ENCODE measurements around the gene SPRED1.

The SPRED1 gene

GRCh38 chr15:38238311-38238710, 14.3 kb upstream of the SPRED1 start:
- Histone ChIP-seq H3K36me3 (ENCODE audit: control insufficient read depth, low read depth, low read length) (no peaks in the 10 kb centered on the region), H3K4me3 (ENCODE audit: low read length) (no peak overlapping the region), H3K27ac (ENCODE audit: low read length) (no peak overlapping the region), H3K4me1 (ENCODE audit: control insufficient read depth, low read depth, low read length) (peaks cover 3% of the 10 kb centered on the region), H3K27me3 (ENCODE audit: control insufficient read depth, insufficient read depth, low read length) (no peaks in the 10 kb centered on the region), H3K9ac (ENCODE audit: low read length) (no peak overlapping the region), H3K9me3 (ENCODE audit: control insufficient read depth, low read depth, low read length) (no peaks in the 10 kb centered on the region)

- no peak overlapping the region for H3K9ac ChIP-seq (ENCODE audit: low read length)
- H3K36me3 ChIP-seq (ENCODE audit: control insufficient read depth, low read depth, low read length), result no peaks in the 10 kb centered on the region
- H3K4me1 ChIP-seq (ENCODE audit: control insufficient read depth, low read depth, low read length), result peaks cover 6% of the 10 kb centered on the region
- H3K27ac ChIP-seq (ENCODE audit: low read length), result no peak overlapping the region
- no peaks in the 10 kb centered on the region for H3K9me3 ChIP-seq (ENCODE audit: control insufficient read depth, low read depth, low read length)
- no peaks in the 10 kb centered on the region for H3K27me3 ChIP-seq (ENCODE audit: control insufficient read depth, insufficient read depth, low read length)
- no peak overlapping the region for H3K4me3 ChIP-seq (ENCODE audit: low read length)
Measured at GRCh38 chr15:38242055-38242454, 10.6 kb upstream of the SPRED1 start.

GRCh38 chr15:38243278-38244055, 9.2 kb upstream of the SPRED1 start:
- Histone ChIP-seq H3K9me3 (ENCODE audit: control insufficient read depth, low read depth, low read length) (no peaks in the 10 kb centered on the region), H3K4me3 (ENCODE audit: low read length) (no peak overlapping the region), H3K9ac (ENCODE audit: low read length) (no peak overlapping the region), H3K27me3 (ENCODE audit: control insufficient read depth, insufficient read depth, low read length) (no peaks in the 10 kb centered on the region), H3K36me3 (ENCODE audit: control insufficient read depth, low read depth, low read length) (no peaks in the 10 kb centered on the region), H3K4me1 (ENCODE audit: control insufficient read depth, low read depth, low read length) (peaks cover 6% of the 10 kb centered on the region), H3K27ac (ENCODE audit: low read length) (no peak overlapping the region)

GRCh38 chr15:38247336-38247735, 5.3 kb upstream of the SPRED1 start:
- Histone ChIP-seq H3K27me3 (ENCODE audit: control insufficient read depth, insufficient read depth, low read length) (no peaks in the 10 kb centered on the region), H3K36me3 (ENCODE audit: control insufficient read depth, low read depth, low read length) (no peaks in the 10 kb centered on the region), H3K27ac (ENCODE audit: low read length) (no peak overlapping the region), H3K9ac (ENCODE audit: low read length) (no peak overlapping the region), H3K4me3 (ENCODE audit: low read length) (no peak overlapping the region), H3K4me1 (ENCODE audit: control insufficient read depth, low read depth, low read length) (peaks cover 18% of the 10 kb centered on the region), H3K9me3 (ENCODE audit: control insufficient read depth, low read depth, low read length) (no peaks in the 10 kb centered on the region)

GRCh38 chr15:38253351-38253781, 730 bp downstream of the SPRED1 start:
- Histone ChIP-seq H3K9ac (ENCODE audit: low read length) (peak overlapping the region; percentile 85), H3K9me3 (ENCODE audit: control insufficient read depth, low read depth, low read length) (no peaks in the 10 kb centered on the region), H3K27ac (ENCODE audit: low read length) (peak overlapping the region; percentile 49), H3K36me3 (ENCODE audit: control insufficient read depth, low read depth, low read length) (no peaks in the 10 kb centered on the region), H3K4me3 (ENCODE audit: low read length) (peak overlapping the region; percentile 92), H3K27me3 (ENCODE audit: control insufficient read depth, insufficient read depth, low read length) (no peaks in the 10 kb centered on the region), H3K4me1 (ENCODE audit: control insufficient read depth, low read depth, low read length) (peaks cover 26% of the 10 kb centered on the region)

- Histone ChIP-seq H3K9me3 (ENCODE audit: control insufficient read depth, low read depth, low read length) (no peaks in the 10 kb centered on the region), H3K27ac (ENCODE audit: low read length) (peak overlapping the region; percentile 32), H3K4me3 (ENCODE audit: low read length) (peak overlapping the region; percentile 92), H3K9ac (ENCODE audit: low read length) (peak overlapping the region; percentile 85), H3K27me3 (ENCODE audit: control insufficient read depth, insufficient read depth, low read length) (no peaks in the 10 kb centered on the region), H3K36me3 (ENCODE audit: control insufficient read depth, low read depth, low read length) (no peaks in the 10 kb centered on the region), H3K4me1 (ENCODE audit: control insufficient read depth, low read depth, low read length) (peaks cover 26% of the 10 kb centered on the region)
Measured at GRCh38 chr15:38254051-38254883, 1.6 kb downstream of the SPRED1 start.

GRCh38 chr15:38255690-38256089, 3.1 kb downstream of the SPRED1 start:
- no peaks in the 10 kb centered on the region for H3K9me3 ChIP-seq (ENCODE audit: control insufficient read depth, low read depth, low read length)
- H3K36me3 ChIP-seq (ENCODE audit: control insufficient read depth, low read depth, low read length), result no peaks in the 10 kb centered on the region
- H3K9ac ChIP-seq (ENCODE audit: low read length), result peak overlapping the region; percentile 85
- H3K4me3 ChIP-seq (ENCODE audit: low read length), result peak overlapping the region; percentile 92
- H3K4me1 ChIP-seq (ENCODE audit: control insufficient read depth, low read depth, low read length), result peaks cover 29% of the 10 kb centered on the region
- no peak overlapping the region for H3K27ac ChIP-seq (ENCODE audit: low read length)
- H3K27me3 ChIP-seq (ENCODE audit: control insufficient read depth, insufficient read depth, low read length), result no peaks in the 10 kb centered on the region

- H3K36me3 ChIP-seq (ENCODE audit: control insufficient read depth, low read depth, low read length), result no peaks in the 10 kb centered on the region
- peak overlapping the region; percentile 30 for H3K4me3 ChIP-seq (ENCODE audit: low read length)
- H3K27me3 ChIP-seq (ENCODE audit: control insufficient read depth, insufficient read depth, low read length), result no peaks in the 10 kb centered on the region
- no peaks in the 10 kb centered on the region for H3K9me3 ChIP-seq (ENCODE audit: control insufficient read depth, low read depth, low read length)
- peak overlapping the region; percentile 33 for H3K9ac ChIP-seq (ENCODE audit: low read length)
- peaks cover 41% of the 10 kb centered on the region for H3K4me1 ChIP-seq (ENCODE audit: control insufficient read depth, low read depth, low read length)
- H3K27ac ChIP-seq (ENCODE audit: low read length), result no peak overlapping the region
Measured at GRCh38 chr15:38257676-38258075, 5.0 kb downstream of the SPRED1 start.

- Histone ChIP-seq H3K9ac (ENCODE audit: low read length) (no peak overlapping the region), H3K36me3 (ENCODE audit: control insufficient read depth, low read depth, low read length) (no peaks in the 10 kb centered on the region), H3K9me3 (ENCODE audit: control insufficient read depth, low read depth, low read length) (no peaks in the 10 kb centered on the region), H3K4me1 (ENCODE audit: control insufficient read depth, low read depth, low read length) (peaks cover 51% of the 10 kb centered on the region), H3K27me3 (ENCODE audit: control insufficient read depth, insufficient read depth, low read length) (no peaks in the 10 kb centered on the region), H3K27ac (ENCODE audit: low read length) (no peak overlapping the region), H3K4me3 (ENCODE audit: low read length) (no peak overlapping the region)
Measured at GRCh38 chr15:38259134-38259533, 6.5 kb downstream of the SPRED1 start.

- Histone ChIP-seq H3K27me3 (ENCODE audit: control insufficient read depth, insufficient read depth, low read length) (no peaks in the 10 kb centered on the region), H3K4me1 (ENCODE audit: control insufficient read depth, low read depth, low read length) (peaks cover 52% of the 10 kb centered on the region), H3K4me3 (ENCODE audit: low read length) (peak overlapping the region; percentile 7), H3K27ac (ENCODE audit: low read length) (no peak overlapping the region), H3K36me3 (ENCODE audit: control insufficient read depth, low read depth, low read length) (no peaks in the 10 kb centered on the region), H3K9me3 (ENCODE audit: control insufficient read depth, low read depth, low read length) (no peaks in the 10 kb centered on the region), H3K9ac (ENCODE audit: low read length) (no peak overlapping the region)
Measured at GRCh38 chr15:38260077-38260476, 7.4 kb downstream of the SPRED1 start.

- H3K4me3 ChIP-seq (ENCODE audit: low read length), result no peak overlapping the region
- no peaks in the 10 kb centered on the region for H3K27me3 ChIP-seq (ENCODE audit: control insufficient read depth, insufficient read depth, low read length)
- no peak overlapping the region for H3K27ac ChIP-seq (ENCODE audit: low read length)
- H3K9me3 ChIP-seq (ENCODE audit: control insufficient read depth, low read depth, low read length), result no peaks in the 10 kb centered on the region
- no peaks in the 10 kb centered on the region for H3K36me3 ChIP-seq (ENCODE audit: control insufficient read depth, low read depth, low read length)
- H3K9ac ChIP-seq (ENCODE audit: low read length), result no peak overlapping the region
- H3K4me1 ChIP-seq (ENCODE audit: control insufficient read depth, low read depth, low read length), result peaks cover 48% of the 10 kb centered on the region
Measured at GRCh38 chr15:38263251-38263650, 10.6 kb downstream of the SPRED1 start.
